ENCODE measurements around the gene MAPK8IP3.

- TF ChIP-seq NR3C1 (CRISPR knock-in tag; conservative IDR thresholded peaks at IDR 0.05; ENCODE audit: low read depth) (no peak), CTCF (IDR thresholded peaks at IDR 0.05) (no peak), CREB1 (CRISPR knock-in tag; IDR thresholded peaks at IDR 0.05) (no peak), HMGXB4 (CRISPR knock-in tag; IDR thresholded peaks at IDR 0.05) (no peak), JUN (CRISPR knock-in tag; IDR thresholded peaks at IDR 0.05) (no peak), ZNF232 (CRISPR knock-in tag; IDR thresholded peaks at IDR 0.05) (no peak), MAX (CRISPR knock-in tag; IDR thresholded peaks at IDR 0.05) (no peak), ZNF138 (CRISPR knock-in tag; conservative IDR thresholded peaks at IDR 0.05) (no peak), PREB (CRISPR knock-in tag; IDR thresholded peaks at IDR 0.05; ENCODE audit: borderline replicate concordance) (no peak)
Measured at GRCh38 chr16:1746693-1747195, 40.7 kb downstream of the MAPK8IP3 start.
